Adrenal gland (tissue), 5 donors: ENCODE data around the gene IL6R.

Experiments used
- CTCF ChIP-seq, 6 experiments: fragments of 450-650 bp in 4 of 6; fragments of 200-600 bp in 2 of 6; sonication (generic) in 1 of 6; IDR thresholded peaks; 1 replicate in 5 of 6; 2 replicates in 1 of 6; pipeline versions ENCODE4 v1.5.1 to v1.8.0; 2016 to 2021; ENCODE audit warnings: antibody characterized with exemption in 6 of 6, mild to moderate bottlenecking in 2 of 6, moderate library complexity in 1 of 6
- POLR2A ChIP-seq, 2 donors: fragments of 450-650 bp; IDR thresholded peaks; one replicate each; pipeline ENCODE4 v1.6.1; 2017; ENCODE audit warnings: antibody characterized with exemption in 2 of 2, mild to moderate bottlenecking in 2 of 2, moderate library complexity in 1 of 2
- donor health status: DM: no; HTN: no; CAD: no.

DNA sequence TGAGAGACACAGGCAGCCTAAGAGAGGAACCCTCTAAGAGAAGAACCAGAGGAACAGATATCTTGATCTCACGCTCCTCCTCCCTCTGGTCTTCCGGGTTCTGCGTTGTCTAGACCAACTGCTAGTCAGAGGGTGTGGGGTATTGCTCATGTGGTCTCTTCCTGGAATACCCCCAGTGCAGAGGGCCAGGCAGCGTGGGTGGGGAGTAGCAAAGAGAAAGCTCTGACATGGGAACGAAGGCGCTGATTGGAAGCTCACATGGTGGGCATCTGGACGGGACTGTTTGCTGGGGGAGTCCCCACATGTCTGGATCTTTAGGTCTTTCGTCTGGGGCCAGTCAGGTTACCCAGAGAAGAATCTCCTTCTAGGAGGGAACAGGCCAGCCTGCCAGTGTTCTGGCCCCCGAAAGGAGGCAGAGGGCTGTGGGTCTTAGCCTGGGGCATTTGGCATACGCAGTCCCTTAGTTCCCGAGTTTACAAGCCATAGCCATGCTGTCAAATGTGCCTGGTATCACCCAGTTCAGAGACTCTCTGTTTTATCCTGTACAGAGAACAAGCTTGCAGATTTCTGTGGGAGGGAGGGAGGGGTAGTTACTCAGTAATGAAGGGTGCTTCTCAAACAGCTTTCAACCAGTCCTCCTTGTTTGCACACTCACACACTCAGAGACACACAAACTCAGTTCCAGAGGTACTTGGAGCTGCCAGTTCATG, 18.3 kb upstream of the IL6R start:
- TF ChIP-seq CTCF (IDR thresholded peaks at IDR 0.05): no peak
- TF ChIP-seq POLR2A (IDR thresholded peaks at IDR 0.05): no peak
